Non-pigmented ciliary epithelial cell (primary cell): ENCODE measurements around the gene C1orf198.

Experiments
- DNase-seq: peaks from one replicate; pipeline ENCODE4 v3.0.0-alpha.2; 2010; ENCODE audit warnings: low read depth

C1orf198 gene

DNA sequence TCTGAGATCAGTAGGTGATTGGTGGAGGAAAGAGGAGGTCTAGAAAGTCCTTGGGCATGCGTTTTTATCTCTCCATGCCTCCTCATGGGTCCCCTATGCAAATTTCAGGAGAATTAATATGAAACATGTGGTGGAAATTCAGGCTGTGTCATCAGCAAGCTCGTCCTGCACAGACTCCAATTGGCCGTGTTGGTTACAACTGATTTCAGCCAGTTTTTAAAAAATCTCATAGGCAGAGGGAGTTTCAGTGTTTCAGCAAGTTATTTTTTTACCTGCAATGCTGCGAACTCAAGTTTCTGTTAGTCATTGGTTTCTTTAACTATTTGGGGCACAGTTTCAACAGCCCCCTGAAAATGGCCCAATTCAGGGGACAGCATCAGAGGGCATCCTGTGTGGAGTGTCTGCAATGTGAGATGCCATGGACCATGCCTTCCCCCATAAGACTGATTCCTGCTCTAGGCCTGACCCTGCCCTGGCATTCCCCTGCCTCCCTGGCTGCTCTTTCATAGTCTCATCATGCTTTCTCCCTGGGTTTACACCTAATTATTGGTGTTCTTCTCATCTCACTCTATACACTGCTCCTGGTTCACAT is 59.9 kb downstream of the C1orf198 start:
- DNase-seq: no peak

DNA sequence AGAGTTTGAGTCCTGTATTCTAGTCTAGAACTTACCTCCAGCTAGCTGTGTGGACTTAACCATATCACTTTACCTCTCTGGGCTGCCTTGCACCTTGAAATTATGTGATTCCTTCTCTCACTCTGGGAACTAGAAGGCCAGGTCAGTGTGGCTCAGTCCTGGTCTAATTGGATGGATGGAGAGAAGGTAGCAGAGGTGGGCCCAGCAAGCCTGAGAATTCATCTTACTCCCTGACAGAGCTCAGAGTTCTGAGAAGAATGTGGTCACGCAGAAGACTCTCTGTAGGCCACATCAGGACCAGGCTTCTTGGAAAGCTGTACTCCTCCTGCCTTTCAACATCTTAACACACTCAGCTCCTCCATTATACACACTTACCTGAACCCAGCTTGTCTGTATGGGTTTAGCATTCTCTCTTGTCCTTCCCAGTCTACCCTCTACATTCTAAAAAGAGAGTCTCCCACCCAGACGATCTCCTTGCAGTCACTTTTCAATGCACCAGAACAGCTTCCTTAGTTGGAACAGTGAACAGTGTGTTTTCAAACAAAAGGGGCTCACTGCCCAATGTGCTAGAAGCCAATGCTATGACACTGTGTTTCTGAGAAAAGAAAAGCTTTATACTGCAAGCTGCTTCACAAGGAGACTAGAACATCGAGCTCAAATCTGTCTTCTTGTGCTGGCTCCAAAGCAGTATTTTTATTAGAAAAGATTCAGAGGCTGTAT is 60.6 kb downstream of the C1orf198 start:
- DNase-seq: no peak

DNA sequence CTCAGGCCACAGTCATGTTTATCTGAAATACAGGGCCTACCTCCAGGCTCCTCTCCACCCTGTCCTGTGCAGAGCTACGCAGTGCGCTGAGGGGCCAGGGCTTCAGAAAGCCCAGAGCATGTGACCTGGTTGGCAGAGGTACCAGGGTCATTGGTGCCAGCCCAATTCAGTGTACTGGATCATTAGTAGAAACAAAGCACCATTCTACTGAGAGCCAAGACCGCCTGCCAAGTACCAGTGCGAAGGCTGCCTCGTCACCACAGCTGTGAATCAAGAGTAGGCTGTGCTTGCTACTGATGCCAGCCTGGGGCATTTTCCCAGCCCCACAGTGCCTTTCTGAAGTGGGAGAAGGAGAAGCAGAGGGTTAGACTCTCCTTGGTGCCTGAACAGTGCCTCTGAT is 61.3 kb downstream of the C1orf198 start:
- DNase-seq: no peak

- no peak for DNase-seq
Observed at GRCh38 chr1:230806552-230806951, 61.8 kb downstream of the C1orf198 start.

- DNase-seq: no peak
Observed at GRCh38 chr1:230804396-230804795, 63.9 kb downstream of the C1orf198 start.

GRCh38 chr1:230800891-230801840 is 67.2 kb downstream of the C1orf198 start:
- no peak for DNase-seq

- DNase-seq: no peak
Observed at GRCh38 chr1:230798491-230798890, 69.8 kb downstream of the C1orf198 start.

DNA sequence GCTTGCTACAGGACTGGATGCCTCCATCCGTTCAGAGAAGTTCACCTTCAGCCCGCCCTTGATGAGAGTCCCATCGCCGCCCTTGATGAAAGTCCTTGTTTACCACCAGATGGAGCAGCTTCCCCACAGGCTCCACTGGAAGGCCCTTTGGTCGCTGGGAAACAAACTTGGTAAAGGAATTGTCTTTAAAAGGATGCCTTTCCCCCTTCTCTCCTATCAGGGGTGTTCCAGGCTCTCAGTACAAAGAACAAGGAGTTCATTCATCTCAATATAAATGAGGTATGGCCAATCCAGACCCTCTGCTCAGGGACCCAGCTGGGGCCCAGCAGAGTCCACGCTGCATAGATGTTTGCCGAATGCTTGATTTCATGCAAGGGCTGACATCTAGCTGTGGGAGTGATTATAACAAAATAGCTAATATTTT is 70.4 kb downstream of the C1orf198 start:
- DNase-seq: peak; percentile 23

GRCh38 chr1:230797376-230797920 is 70.9 kb downstream of the C1orf198 start:
- DNase-seq: no peak

DNA sequence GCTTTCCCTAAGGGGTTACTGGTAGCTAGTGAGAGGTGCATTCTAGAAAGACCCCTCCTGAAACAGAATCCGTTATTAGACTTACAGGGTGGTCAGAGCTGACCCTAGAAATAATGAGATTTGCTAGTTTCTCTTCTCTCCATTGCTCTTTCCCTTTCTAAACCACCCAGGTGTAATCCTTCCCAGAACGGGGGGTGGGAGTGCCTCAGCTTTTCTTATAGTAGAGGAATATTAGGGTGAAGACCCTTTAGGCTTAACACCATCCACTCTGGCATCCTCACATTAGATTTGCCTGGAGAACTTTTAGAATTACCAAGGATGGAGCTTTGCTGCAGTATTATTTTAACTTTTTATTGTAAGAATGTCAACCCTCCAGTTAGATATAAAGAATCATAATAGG is 71.7 kb downstream of the C1orf198 start:
- no peak for DNase-seq

DNA sequence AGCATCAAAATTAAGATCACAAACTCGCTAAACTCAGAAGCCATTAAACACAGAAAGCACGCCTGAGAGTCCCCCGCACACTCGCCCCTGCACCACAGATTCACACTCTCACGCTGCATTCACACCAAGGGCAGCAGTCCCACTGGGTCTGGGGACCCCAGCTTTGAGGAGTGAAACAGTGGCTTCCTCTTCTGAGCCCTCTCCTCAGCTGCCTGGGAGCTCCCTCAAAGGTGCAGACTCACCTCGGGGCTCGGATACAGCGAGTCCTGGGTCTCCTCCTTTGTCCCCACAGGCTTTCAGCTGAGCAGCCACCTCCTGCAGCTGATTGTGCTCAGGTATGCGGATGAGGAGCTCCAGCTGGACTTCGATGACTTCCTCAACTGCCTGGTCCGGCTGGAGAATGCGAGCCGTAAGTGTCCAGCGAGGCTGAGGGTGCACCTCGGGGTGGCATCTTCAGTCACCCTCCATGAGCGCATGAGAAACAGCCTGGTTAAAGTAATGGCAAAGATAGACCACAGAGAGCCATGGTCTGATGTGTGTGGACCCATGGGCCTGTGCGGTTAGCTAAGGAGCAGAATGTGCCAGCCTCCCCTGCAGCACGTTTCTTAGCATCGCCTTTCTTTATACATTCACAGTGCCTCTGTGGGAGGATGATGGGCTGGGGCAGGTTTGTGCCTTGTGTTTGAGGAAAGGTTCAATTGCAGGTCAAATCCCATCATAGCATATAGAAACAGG is 73.3 kb downstream of the C1orf198 start:
- no peak for DNase-seq

- no peak for DNase-seq
Observed at GRCh38 chr1:230794431-230794830, 73.9 kb downstream of the C1orf198 start.

- no peak for DNase-seq
Observed at GRCh38 chr1:230793463-230793745, 74.9 kb downstream of the C1orf198 start.

DNA sequence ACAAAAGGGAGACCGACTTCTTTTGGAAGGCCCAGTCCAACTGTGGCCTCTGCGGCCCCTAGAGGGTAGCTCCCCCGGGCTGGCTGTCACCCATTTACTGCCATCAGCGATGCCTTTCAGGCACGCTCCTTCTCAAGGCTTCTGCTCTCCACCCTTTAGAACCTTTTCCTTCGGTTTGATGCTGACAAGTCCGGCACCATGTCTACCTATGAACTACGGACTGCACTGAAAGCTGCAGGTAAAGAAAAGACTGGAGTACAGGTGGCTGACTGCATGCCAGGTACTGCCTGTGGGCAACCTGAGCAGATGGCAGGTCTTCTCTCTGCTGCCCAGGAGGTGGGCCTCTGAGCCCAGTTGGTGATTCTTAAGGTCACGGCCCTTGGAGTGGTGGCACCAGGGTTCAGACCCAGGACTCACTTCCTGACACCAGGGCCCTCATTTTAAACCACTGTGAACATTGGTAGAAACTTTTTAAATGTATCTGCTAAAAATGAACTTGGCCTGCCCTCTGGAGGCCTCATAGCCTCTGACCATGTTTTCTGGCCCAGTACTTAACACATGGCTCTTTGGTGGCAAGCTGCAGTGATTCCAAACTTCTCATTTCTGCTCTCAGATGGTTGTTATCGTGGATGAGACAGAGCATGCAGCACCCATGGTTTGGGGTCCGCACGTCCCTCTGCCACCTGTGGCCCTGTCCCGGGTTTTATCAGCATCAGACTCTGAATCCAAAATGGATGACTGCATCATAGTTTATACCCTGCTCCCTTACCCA is 75.4 kb downstream of the C1orf198 start:
- no peak for DNase-seq

GRCh38 chr1:230791986-230792564 is 76.2 kb downstream of the C1orf198 start:
- no peak for DNase-seq

DNA sequence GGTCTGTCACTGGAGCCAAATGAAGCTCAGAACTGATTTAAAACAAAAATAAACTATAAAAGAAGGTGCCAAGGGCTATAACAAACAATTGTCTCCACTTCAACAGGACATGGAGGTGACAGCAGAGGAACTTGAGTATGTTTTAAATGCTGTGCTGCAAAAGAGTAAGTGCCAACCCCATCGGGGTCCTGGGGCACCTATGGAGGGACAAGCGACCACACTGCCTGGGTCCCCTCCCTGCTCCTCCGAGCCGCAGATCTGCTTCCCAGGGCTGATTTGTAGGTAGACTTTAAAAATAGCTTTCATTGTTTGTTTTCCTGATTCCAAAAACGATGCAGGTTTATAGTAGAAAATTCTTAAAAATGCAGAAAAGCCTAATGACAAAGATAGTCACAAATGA is 78.3 kb downstream of the C1orf198 start:
- DNase-seq: no peak

DNA sequence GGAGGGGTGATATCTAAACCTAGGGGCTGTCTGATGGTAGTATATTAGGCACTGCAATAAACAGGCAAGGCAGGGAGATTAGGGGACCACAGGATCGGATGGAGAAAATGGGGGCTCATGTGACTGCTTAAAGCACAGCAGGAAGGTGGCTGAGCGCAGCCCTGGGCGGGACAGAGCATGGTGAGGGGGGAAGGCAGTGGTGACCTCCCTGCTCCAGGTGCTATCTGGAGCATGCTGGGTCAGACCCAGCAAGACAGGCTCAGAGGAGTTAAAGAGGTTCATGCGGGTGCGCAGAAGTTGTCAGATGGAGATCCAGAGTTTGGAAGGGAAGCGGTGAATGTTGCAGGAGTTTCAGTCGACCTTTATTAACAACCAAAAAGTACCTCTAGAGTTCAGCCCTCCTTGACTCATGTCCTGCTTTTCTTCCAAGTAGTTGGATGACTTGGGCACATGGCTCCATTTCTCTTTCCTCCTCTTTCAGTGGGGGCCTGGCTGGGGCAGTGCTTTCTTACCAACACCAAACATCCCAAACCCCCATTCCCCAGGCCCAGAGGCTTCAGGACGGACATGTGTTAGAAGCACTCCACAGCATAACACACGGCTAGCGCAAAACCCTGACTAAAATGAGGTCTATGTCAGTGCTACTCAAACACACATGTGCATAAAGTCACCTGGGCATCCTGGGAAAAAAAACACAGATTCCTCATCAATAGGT is 79.6 kb downstream of the C1orf198 start:
- DNase-seq: no peak

DNA sequence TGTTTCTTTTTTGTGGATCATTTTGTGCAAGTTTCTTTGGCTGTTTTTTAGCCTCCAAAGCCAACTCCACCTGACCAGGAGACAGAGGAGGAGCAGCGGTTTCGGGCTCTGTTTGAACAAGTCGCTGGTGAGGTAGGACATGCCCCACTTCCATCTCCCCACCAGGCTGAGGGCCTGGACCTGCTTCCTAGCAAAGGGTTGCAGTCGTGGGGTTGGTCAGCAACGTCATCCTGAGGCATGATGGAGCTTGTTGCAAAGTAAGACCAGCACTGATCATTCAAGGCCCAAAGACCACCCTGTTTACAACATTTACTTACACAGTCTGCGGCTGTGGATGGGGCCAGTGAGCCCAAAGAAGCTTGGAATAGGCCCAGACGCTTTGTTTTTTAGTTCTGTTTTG is 80.8 kb downstream of the C1orf198 start:
- DNase-seq: no peak
